GM18909 (cell line): Measurements from ENCODE around the gene TNIP2.
A peak's percentile ranks its signal among the peaks of the same experiment; 100 is the strongest.

Experiments
- ATAC-seq: cut with Tn5 transposase; IDR thresholded peaks from one replicate; pipeline ENCODE4 v1.9.1; 2021; ENCODE audit warnings: mild to moderate bottlenecking; ENCODE audit not compliant: unreplicated experiment, poor library complexity

TNIP2 gene

GRCh38 chr4:2794486-2795299 lies 38.6 kb upstream of the TNIP2 start:
- no peak for ATAC-seq

GRCh38 chr4:2793586-2794485 lies 37.7 kb upstream of the TNIP2 start:
- ATAC-seq, result no peak

- no peak for ATAC-seq
These were observed 36.8 kb upstream of the TNIP2 start, which contains the start of gene SH3BP2 for GRCh38 chr4:2792711-2793585. SH3BP2 (plus strand) TSS chr4:2793085; CDS start chr4:2820618, 27,533 bp downstream.

GRCh38 chr4:2792396-2792710 lies 36.2 kb upstream of the TNIP2 start:
- ATAC-seq, result no peak

GRCh38 chr4:2791518-2792395 lies 35.6 kb upstream of the TNIP2 start:
- ATAC-seq, result no peak

GRCh38 chr4:2790583-2791517 lies 34.7 kb upstream of the TNIP2 start:
- ATAC-seq, result no peak

- no peak for ATAC-seq
These were observed 33.9 kb upstream of the TNIP2 start for GRCh38 chr4:2789793-2790582.

GRCh38 chr4:2789351-2789750 lies 33.2 kb upstream of the TNIP2 start:
- ATAC-seq, result no peak

- ATAC-seq, result no peak
These were observed 32.5 kb upstream of the TNIP2 start for GRCh38 chr4:2788532-2789103.

GRCh38 chr4:2788101-2788500 lies 32.0 kb upstream of the TNIP2 start:
- no peak for ATAC-seq

- peak; percentile 69 for ATAC-seq
These were observed 31.3 kb upstream of the TNIP2 start for GRCh38 chr4:2787230-2788100.

- ATAC-seq, result peak; percentile 2
These were observed 30.7 kb upstream of the TNIP2 start for GRCh38 chr4:2786794-2787229.

- ATAC-seq, result no peak
These were observed 30.1 kb upstream of the TNIP2 start for GRCh38 chr4:2786152-2786671.

GRCh38 chr4:2785613-2786012 lies 29.5 kb upstream of the TNIP2 start:
- ATAC-seq, result no peak

GRCh38 chr4:2783790-2784189 lies 27.7 kb upstream of the TNIP2 start:
- no peak for ATAC-seq

- no peak for ATAC-seq
These were observed 25.8 kb upstream of the TNIP2 start for GRCh38 chr4:2781911-2782310.
